ENCODE results near the gene CCR9.

CCR9 gene

DNA sequence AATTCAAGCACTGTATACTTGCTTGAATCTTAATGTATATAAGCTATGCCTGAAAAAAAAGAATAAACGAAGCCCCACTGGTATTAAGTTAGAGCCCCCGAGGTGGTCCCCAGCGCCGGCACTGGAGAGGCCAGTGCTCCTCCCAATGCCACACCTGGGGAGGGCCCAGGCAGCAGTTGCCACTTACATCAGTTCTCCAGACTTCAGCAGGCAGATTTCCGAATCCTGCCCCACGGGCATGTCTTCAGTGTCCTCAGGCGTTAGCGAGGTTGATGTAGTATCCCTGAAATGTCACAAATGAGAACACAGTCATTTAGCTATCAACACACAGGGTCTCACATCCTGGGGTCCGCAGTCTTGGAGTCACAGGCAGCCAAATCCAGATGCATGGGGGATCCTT is 49.9 kb downstream of the CCR9 start:
- DNase-seq (ENCODE audit: low read depth in 3 of 3): no peak

- DNase-seq (ENCODE audit: low read depth in 3 of 3): no peak
These were observed 51.1 kb downstream of the CCR9 start for GRCh38 chr3:45937206-45938042.

DNA sequence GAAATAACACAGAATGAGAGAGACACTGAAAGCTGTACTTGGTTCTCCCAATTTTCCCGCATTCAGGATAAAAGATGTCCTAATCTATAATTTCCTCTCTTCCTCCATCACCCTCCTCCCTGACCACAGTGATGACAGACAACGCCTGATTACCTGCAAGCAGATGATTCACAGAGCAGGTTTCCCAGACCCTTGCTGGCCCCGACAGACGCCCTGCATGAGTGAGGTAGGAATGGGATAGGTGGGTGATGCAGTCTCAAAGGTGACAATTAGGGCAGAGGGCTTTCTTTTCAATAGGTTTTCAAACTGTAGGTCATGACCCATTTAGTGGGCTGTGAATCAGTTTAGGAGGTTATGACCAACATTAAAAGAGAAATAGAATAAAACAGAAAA is 51.7 kb downstream of the CCR9 start:
- DNase-seq (ENCODE audit: low read depth in 3 of 3): no peak

- peak; percentile 64 to 82 (median 70) for DNase-seq (ENCODE audit: low read depth in 3 of 3)
These were observed 52.5 kb downstream of the CCR9 start for GRCh38 chr3:45938864-45939263.

- DNase-seq (ENCODE audit: low read depth in 3 of 3): no peak
These were observed 53.0 kb downstream of the CCR9 start for GRCh38 chr3:45939341-45939771.

DNA sequence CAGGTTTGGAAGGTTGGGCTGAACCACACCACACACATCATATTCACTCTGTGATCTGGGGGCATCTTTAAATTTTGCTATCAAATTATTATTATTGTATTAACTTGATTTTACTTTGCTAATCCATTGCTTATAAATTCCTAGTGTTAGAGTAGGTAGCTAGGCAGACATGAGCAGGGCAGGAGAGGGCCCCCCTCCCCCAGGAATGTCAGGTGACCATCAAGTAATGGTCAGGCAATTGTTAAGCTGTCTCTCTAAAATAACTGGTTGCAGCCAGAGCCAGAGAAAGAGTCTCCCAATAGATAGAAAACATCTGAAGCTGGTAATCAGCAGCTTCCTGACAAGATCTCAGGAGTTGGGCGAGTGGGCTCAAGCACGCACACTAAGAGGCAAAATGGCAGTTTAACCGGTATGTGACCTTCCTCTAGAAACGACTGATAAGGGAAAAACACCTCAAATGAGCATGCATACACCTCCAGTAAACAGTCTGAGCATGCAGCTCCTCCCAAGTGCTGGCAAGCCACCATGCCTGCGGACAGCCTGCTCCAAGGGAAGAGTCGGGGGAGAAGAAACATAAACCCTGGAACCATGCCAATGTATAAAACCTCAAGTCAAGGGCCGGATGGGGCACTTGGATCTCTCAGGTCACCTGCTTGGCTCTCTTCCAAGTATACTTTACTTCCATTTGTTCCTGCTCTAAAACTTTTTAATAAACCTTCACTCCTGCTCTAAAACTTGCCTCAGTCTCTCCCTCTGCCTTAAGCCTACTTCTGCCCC is 53.8 kb downstream of the CCR9 start:
- no peak for DNase-seq (ENCODE audit: low read depth in 3 of 3)

- DNase-seq (ENCODE audit: low read depth in 3 of 3): no peak
These were observed 54.5 kb downstream of the CCR9 start for GRCh38 chr3:45940781-45941365.

DNA sequence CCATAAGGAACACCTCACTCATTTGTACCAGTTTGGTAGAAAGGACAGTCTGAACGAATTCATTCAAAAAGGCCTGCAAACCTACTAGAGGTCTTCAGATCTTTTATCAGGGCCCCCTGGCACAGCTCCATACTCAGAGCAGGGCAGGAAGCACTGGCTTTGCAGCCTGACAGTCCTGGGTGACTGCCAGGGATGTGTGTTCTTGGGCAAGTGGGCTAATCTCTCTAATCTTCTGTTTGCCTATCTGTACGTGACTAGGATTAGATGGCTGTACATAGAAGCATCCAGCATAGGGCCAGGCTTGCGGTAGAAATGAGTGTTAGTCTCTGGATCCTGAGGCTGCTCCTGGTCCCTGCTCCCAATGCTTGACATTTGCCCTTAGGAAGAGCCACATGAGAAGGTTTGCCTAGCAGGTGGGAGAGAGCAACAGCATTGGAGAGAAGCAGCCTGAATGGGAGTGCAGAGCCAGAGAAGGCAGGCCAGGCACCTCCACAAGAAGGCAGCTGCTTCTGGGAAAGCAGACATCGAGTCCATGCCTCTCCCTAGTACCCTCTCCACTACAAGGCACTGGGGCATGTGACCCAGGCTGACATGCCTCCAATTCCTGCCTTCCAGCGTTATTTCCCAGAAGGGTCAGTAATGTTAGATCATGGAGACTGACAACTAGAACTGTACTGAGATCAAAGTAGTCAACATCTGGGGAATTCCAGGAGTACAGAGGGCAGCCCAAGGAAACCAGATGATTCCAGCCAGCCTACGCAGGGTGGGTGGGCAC is 55.9 kb downstream of the CCR9 start:
- DNase-seq (ENCODE audit: low read depth in 3 of 3): no peak

- DNase-seq (ENCODE audit: low read depth in 3 of 3): peak in 2 of 3 experiments; percentile 18 to 36
These were observed 57.0 kb downstream of the CCR9 start, which contains the start of gene CXCR6 for GRCh38 chr3:45943207-45943846. TSS of gene CXCR6 (plus strand) at chr3:45943464. CDS start at chr3:45946482, 3,018 bp downstream.

GRCh38 chr3:45944830-45945620 is 58.7 kb downstream of the CCR9 start:
- no peak for DNase-seq (ENCODE audit: low read depth in 3 of 3)

DNA sequence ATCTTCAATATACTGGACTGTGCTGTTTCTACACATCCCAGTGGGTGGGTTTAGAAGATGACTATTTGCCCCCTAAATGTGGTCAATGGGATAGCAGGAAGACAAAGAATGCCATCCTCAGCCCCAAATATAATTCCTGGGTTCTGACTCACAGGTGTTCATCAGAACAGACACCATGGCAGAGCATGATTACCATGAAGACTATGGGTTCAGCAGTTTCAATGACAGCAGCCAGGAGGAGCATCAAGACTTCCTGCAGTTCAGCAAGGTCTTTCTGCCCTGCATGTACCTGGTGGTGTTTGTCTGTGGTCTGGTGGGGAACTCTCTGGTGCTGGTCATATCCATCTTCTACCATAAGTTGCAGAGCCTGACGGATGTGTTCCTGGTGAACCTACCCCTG is 60.0 kb downstream of the CCR9 start:
- DNase-seq (ENCODE audit: low read depth in 3 of 3): no peak

- DNase-seq (ENCODE audit: low read depth in 3 of 3): no peak
These were observed 60.5 kb downstream of the CCR9 start for GRCh38 chr3:45946875-45947274.

- no peak for DNase-seq (ENCODE audit: low read depth in 3 of 3)
These were observed 61.0 kb downstream of the CCR9 start for GRCh38 chr3:45947361-45947760.

- no peak for DNase-seq (ENCODE audit: low read depth in 3 of 3)
These were observed 62.0 kb downstream of the CCR9 start for GRCh38 chr3:45948311-45948781.

GRCh38 chr3:45948881-45949280 is 62.5 kb downstream of the CCR9 start:
- no peak for DNase-seq (ENCODE audit: low read depth in 3 of 3)

DNA sequence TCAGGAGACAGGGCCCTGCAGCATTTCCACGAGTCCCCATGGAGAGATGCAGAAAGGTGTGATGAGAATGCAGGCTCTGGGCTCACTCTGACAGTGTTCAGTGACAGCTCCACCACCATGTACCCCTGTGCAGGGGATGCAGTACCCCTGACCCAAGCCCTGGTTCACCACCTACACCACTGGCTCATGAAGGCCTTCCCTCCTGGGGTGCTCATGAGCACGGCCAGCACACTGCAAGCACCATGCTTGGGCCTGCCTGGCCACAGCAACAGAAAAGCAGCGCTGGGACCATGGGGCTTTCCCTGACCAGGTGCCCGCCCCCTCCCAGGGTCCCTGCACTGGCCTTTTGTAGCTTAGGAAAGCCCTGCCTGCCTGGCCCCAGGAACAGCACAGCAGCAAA is 63.1 kb downstream of the CCR9 start:
- no peak for DNase-seq (ENCODE audit: low read depth in 3 of 3)

DNA sequence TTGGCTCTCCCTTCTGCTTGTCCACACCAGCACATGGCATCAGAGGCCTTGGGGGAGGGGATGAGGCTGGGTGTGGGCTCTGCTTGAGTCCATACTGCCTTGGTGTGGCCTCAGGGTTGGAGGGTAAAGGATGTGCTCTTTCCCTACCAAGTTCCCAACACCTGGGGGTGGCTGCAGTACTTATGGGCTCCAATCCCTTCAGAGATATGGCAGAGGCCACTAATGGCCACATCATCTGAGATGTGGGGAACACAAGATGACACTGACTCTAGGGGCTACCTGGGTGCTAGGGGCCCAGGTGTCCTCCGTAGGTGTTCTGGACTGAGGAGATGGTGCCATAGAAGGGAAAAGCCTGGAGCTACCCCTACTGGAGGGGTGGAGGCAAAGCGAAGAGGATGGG is 63.8 kb downstream of the CCR9 start:
- DNase-seq (ENCODE audit: low read depth in 3 of 3): no peak

DNA sequence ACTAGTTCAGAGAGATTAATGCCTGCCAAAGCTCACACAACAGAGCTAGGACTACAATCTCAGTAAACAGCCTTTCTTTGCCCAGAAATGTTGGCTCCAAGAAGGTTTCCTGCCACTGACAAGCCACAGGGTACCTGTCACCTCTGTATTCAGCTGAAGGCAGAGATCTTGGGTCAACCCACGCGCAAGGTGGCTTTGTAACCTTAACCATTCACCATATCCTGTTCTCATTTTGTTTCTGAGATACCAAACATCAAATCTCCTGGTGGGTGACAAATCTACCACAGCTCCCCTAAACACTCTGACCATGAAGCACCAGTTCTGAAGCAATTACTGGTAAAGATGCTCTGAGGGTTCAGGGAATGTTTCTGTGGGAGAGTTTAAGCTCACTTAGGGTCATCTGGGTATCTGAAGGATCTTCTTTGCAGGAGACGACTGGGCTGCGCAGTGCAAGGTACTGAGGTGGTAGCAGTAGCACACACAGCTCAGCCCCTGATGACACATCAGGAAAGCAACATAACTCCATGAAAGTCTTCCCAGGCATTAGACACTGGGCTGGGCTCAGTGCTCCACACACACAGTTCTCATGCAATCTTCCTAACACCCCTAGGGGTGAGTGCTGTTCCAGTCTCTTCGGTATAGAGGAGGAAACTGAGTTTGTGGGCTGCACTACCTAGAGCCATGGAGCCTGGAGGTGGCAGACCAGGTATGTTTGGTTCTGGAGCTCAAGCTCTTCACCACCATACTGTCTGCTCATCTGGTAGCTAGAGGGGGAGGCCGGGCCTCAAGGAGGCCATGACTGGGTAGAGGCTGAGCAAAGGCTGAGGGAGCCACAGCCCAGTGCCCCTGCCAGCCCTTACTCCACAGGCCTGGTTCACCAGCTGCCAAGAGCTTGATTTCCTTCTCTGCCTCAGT is 64.6 kb downstream of the CCR9 start:
- peak in 1 of 3 experiments; percentile 20 for DNase-seq (ENCODE audit: low read depth in 3 of 3)

DNA sequence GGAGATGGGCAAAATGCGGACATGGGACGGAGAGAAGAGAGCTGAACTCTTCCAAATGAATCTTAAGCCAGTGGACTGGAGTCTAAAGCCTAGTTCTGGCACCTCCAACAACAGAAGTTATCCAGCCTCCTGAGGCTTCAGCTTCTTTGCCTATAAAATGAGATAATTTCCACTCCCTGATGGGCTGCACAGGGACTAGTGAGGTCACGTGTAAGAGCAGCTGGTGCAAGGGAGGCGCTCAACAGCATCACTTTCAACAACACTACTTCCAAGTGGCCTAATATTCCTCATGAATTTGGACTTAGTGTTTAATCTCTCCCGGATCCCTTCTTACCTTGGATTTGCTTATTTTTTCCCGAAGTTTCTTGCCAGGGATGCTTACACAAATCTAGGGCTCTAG is 65.6 kb downstream of the CCR9 start:
- DNase-seq (ENCODE audit: low read depth in 3 of 3): no peak
